ENCODE results near the gene HACD2. TPM values are rescaled to one million over a fixed set of nuclear protein-coding genes. Genes with fewer than 3 reads are reported as not detected.
A peak's percentile ranks its signal among the peaks of the same experiment; 100 is the strongest.

Gene HACD2
- total and polyA plus RNA-seq, 10 of the 15 experiments (the other 5 are each of a cell fraction or from before 2014, with no cell fraction given) = 9.1 to 30.0 (median 18.8) TPM

DNA sequence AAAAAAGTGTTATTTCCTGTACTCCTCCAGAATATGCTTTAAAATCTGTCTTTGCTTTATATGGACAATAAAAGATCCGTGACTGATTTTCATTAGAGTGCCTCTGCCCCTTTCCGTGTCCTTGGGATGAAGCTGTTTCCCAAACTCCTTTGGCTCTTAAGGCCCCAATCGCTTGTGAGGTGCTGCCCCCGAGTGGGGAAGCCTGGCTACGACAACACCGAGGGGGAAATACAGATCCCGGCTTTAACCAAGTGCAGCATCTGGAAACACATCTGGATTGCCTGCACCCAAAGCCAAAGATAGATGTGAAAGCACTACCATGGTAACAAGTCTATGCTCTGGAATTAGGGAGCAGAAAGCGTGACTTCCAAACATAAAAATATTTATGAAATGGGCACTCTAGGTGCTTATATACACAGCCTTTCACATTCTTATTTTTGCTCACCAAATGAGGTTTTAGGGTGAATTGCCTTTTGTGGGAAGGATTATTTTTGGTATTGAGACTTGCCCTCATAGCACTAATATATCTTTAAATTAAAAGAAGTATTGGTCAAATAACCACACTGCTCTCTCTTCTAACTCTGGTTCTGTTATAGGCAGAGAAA, 95.4 kb downstream of the HACD2 start:
- no peaks in the 10 kb centered on the region for H3K27me3 ChIP-seq (replicated peaks in 1 of 2; ENCODE audit: control insufficient read depth in 2 of 2, insufficient read depth in 2 of 2, low read length in 1 of 2)
- H3K36me3 ChIP-seq (ENCODE audit: control insufficient read depth in 2 of 2, insufficient read depth in 2 of 2, low read length in 1 of 2) = peaks cover 2 to 4% of the 10 kb centered on the region in 2 experiments; a peak in 3 of 4 replicates
- in situ Hi-C loops (cut with MboI) = loop anchor here (5.0 kb wide), 1 partner anchor 162 kb away; no protein-coding TSS in a partner anchor
- no peak overlapping the region for H3K4me3 ChIP-seq
- H3K4me1 ChIP-seq (ENCODE audit: control insufficient read depth, insufficient read depth, low read length) = no peaks in the 10 kb centered on the region
- H2AFZ ChIP-seq (ENCODE audit: control insufficient read depth, low read depth, low read length) = no peak overlapping the region
- CTCF ChIA-PET = interaction anchor here (0.6 to 3.3 kb wide), 18 partner anchors 9 to 192 kb away, joined by 3 to 51 read pairs (median 3); no protein-coding TSS in a partner anchor
- ATAC-seq (peak; percentile 82), DNase-seq (ENCODE audit: low read depth, low spot score) (no peak), FAIRE-seq (peak; percentile 57)
- intact Hi-C loops (cut with micrococcal nuclease; ENCODE audit: unreplicated experiment) = loop anchor here (1.0 kb wide), 1 partner anchor 160 kb away; no protein-coding TSS in a partner anchor
- no peak overlapping the region for H3K4me2 ChIP-seq (ENCODE audit: control insufficient read depth, insufficient read depth)
- H4K20me1 ChIP-seq (ENCODE audit: control insufficient read depth, insufficient read depth) = no peaks in the 10 kb centered on the region
- POLR2A ChIA-PET = no interaction called here
- H3K79me2 ChIP-seq (ENCODE audit: control insufficient read depth, insufficient read depth, low read length) = no peaks in the 10 kb centered on the region
- SMC1A ChIA-PET (ENCODE audit: uncharacterized antibody, unreplicated experiment) = interaction anchor here (1.0 to 1.5 kb wide), 5 partner anchors 14 to 163 kb away, joined by 3 to 5 read pairs (median 3); no protein-coding TSS in a partner anchor
- RAD21 ChIA-PET (ENCODE audit: unreplicated experiment) = interaction anchor here (0.8 to 2.3 kb wide), 6 partner anchors 31 to 159 kb away, joined by 3 to 21 read pairs (median 4); no protein-coding TSS in a partner anchor
- no peak overlapping the region for H3K9ac ChIP-seq (ENCODE audit: control insufficient read depth, insufficient read depth, low read length)
- 7% methylated on average over 8 of the region's 8 CpGs for WGBS (ENCODE audit: insufficient coverage, insufficient replicate concordance, low lambda C conversion rate, missing lambda C conversion rate)
- no TSS peak for BruUV-seq (replicated peaks)
- no peak overlapping the region for H3K27ac ChIP-seq (ENCODE audit: control insufficient read depth, insufficient read depth)
- no peaks in the 10 kb centered on the region for H3K9me3 ChIP-seq (replicated peaks; ENCODE audit: control insufficient read depth, insufficient read depth, low read length)
- TF ChIP-seq, protein P1, sequence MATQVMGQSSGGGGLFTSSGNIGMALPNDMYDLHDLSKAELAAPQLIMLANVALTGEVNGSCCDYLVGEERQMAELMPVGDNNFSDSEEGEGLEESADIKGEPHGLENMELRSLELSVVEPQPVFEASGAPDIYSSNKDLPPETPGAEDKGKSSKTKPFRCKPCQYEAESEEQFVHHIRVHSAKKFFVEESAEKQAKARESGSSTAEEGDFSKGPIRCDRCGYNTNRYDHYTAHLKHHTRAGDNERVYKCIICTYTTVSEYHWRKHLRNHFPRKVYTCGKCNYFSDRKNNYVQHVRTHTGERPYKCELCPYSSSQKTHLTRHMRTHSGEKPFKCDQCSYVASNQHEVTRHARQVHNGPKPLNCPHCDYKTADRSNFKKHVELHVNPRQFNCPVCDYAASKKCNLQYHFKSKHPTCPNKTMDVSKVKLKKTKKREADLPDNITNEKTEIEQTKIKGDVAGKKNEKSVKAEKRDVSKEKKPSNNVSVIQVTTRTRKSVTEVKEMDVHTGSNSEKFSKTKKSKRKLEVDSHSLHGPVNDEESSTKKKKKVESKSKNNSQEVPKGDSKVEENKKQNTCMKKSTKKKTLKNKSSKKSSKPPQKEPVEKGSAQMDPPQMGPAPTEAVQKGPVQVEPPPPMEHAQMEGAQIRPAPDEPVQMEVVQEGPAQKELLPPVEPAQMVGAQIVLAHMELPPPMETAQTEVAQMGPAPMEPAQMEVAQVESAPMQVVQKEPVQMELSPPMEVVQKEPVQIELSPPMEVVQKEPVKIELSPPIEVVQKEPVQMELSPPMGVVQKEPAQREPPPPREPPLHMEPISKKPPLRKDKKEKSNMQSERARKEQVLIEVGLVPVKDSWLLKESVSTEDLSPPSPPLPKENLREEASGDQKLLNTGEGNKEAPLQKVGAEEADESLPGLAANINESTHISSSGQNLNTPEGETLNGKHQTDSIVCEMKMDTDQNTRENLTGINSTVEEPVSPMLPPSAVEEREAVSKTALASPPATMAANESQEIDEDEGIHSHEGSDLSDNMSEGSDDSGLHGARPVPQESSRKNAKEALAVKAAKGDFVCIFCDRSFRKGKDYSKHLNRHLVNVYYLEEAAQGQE (IDR thresholded peaks at IDR 0.05; ENCODE audit: low read depth, low read length) = no peak
- TF ChIP-seq SMAD1 (IDR thresholded peaks at IDR 0.05; ENCODE audit: low read depth, partially characterized antibody) = no peak
- TF ChIP-seq, protein P2, sequence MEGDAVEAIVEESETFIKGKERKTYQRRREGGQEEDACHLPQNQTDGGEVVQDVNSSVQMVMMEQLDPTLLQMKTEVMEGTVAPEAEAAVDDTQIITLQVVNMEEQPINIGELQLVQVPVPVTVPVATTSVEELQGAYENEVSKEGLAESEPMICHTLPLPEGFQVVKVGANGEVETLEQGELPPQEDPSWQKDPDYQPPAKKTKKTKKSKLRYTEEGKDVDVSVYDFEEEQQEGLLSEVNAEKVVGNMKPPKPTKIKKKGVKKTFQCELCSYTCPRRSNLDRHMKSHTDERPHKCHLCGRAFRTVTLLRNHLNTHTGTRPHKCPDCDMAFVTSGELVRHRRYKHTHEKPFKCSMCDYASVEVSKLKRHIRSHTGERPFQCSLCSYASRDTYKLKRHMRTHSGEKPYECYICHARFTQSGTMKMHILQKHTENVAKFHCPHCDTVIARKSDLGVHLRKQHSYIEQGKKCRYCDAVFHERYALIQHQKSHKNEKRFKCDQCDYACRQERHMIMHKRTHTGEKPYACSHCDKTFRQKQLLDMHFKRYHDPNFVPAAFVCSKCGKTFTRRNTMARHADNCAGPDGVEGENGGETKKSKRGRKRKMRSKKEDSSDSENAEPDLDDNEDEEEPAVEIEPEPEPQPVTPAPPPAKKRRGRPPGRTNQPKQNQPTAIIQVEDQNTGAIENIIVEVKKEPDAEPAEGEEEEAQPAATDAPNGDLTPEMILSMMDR (IDR thresholded peaks at IDR 0.05 in 2 of 3, conservative IDR thresholded peaks at IDR 0.05 in 1 of 3; ENCODE audit: control insufficient read depth in 2 of 3, extremely low read depth in 1 of 3, insufficient read depth in 1 of 3, low read depth in 3 of 3, low read length in 3 of 3) = peak; percentile 84 to 90 (median 88)
- TF ChIP-seq, protein P3, sequence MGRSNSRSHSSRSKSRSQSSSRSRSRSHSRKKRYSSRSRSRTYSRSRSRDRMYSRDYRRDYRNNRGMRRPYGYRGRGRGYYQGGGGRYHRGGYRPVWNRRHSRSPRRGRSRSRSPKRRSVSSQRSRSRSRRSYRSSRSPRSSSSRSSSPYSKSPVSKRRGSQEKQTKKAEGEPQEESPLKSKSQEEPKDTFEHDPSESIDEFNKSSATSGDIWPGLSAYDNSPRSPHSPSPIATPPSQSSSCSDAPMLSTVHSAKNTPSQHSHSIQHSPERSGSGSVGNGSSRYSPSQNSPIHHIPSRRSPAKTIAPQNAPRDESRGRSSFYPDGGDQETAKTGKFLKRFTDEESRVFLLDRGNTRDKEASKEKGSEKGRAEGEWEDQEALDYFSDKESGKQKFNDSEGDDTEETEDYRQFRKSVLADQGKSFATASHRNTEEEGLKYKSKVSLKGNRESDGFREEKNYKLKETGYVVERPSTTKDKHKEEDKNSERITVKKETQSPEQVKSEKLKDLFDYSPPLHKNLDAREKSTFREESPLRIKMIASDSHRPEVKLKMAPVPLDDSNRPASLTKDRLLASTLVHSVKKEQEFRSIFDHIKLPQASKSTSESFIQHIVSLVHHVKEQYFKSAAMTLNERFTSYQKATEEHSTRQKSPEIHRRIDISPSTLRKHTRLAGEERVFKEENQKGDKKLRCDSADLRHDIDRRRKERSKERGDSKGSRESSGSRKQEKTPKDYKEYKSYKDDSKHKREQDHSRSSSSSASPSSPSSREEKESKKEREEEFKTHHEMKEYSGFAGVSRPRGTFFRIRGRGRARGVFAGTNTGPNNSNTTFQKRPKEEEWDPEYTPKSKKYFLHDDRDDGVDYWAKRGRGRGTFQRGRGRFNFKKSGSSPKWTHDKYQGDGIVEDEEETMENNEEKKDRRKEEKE (IDR thresholded peaks at IDR 0.05) = no peak
- TF ChIP-seq FOS (IDR thresholded peaks at IDR 0.05; ENCODE audit: borderline replicate concordance, extremely low read depth, insufficient read length) = no peak
- TF ChIP-seq ASH2L (IDR thresholded peaks at IDR 0.05; ENCODE audit: borderline replicate concordance, low read depth) = no peak
- peak; percentile 86 for TF ChIP-seq RAD21 (IDR thresholded peaks at IDR 0.05; ENCODE audit: insufficient read depth, low read depth, low read length)
- TF ChIP-seq SUZ12 (IDR thresholded peaks at IDR 0.05; ENCODE audit: unreplicated experiment) = no peak
- TF ChIP-seq ATF7 (IDR thresholded peaks at IDR 0.05; ENCODE audit: low read depth) = no peak
- TF ChIP-seq RCOR1 (conservative IDR thresholded peaks at IDR 0.05; ENCODE audit: low read depth, low read length) = no peak
- TF ChIP-seq, protein P4, sequence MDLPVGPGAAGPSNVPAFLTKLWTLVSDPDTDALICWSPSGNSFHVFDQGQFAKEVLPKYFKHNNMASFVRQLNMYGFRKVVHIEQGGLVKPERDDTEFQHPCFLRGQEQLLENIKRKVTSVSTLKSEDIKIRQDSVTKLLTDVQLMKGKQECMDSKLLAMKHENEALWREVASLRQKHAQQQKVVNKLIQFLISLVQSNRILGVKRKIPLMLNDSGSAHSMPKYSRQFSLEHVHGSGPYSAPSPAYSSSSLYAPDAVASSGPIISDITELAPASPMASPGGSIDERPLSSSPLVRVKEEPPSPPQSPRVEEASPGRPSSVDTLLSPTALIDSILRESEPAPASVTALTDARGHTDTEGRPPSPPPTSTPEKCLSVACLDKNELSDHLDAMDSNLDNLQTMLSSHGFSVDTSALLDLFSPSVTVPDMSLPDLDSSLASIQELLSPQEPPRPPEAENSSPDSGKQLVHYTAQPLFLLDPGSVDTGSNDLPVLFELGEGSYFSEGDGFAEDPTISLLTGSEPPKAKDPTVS (IDR thresholded peaks at IDR 0.05; ENCODE audit: low read depth, low read length) = no peak
- peak; percentile 74; the same call in 1 of the 2 replicates for TF ChIP-seq SMC3 (IDR thresholded peaks at IDR 0.05; ENCODE audit: borderline replicate concordance, low read length)
